Activated CD4-positive, alpha-beta T cell treated with anti-CD3 and anti-CD28 coated beads, Interleukin-2, amount 10 ng/mL, durations not matched to agents 7 days and 5 days (primary cell): ENCODE results near the gene KCP. TPM values are rescaled to one million over a fixed set of nuclear protein-coding genes. Genes with fewer than 3 reads are reported as not detected.

Experiments used
- CTCF ChIA-PET: fragments of 350-600 bp; sonication (Branson Sonifier 250); formaldehyde crosslinking; loops from one replicate; lab custom pipeline; 2021; ENCODE audit warnings: antibody characterized with exemption; lab: Charles Lee
- POLR2A ChIA-PET: fragments of 350-600 bp; sonication (Branson Sonifier 250); formaldehyde crosslinking; loops from one replicate; lab custom pipeline; 2021; ENCODE audit warnings: antibody characterized with exemption; lab: Charles Lee
- DNase-seq: peaks from one replicate; pipeline ENCODE4 v3.0.0-alpha.2; 2020
- H3K27ac Mint-ChIP-seq: one replicate; pipeline ENCODE4 v1.8.0; 2021; ENCODE audit warnings: mild to moderate bottlenecking, moderate library complexity, mixed read lengths
- H3K27me3 Mint-ChIP-seq: one replicate; pipeline ENCODE4 v1.8.0; 2021; ENCODE audit warnings: mixed read lengths
- H3K36me3 Mint-ChIP-seq: one replicate; pipeline ENCODE4 v1.8.0; 2021; ENCODE audit warnings: low read depth, mixed read lengths
- H3K4me1 Mint-ChIP-seq: one replicate; pipeline ENCODE4 v1.8.0; 2021; ENCODE audit warnings: mixed read lengths
- H3K4me3 Mint-ChIP-seq: one replicate; pipeline ENCODE4 v1.8.0; 2021; ENCODE audit warnings: mild to moderate bottlenecking, moderate library complexity, mixed read lengths
- H3K9me3 Mint-ChIP-seq: one replicate; pipeline ENCODE4 v1.8.0; 2021; ENCODE audit warnings: mixed read lengths
- total RNA-seq, 2 experiments: library from RNA; stranded (reverse); gene quantifications; one replicate each; pipeline ENCODE4 v1.2.3, GENCODE V29; 2021

Gene KCP
- total RNA-seq, 2 experiments from 2014 or later: 0.10 to 0.12 TPM

- CTCF ChIA-PET: interaction anchor here (1.0 to 1.6 kb wide), 2 partner anchors 18 to 187 kb away, joined by 3 to 4 read pairs; no protein-coding TSS in a partner anchor
- Mint-ChIP-seq H3K9me3 (peaks cover 3% of the 10 kb centered on the region), H3K36me3 (no peaks in the 10 kb centered on the region), H3K4me3 (no peak overlapping the region), H3K4me1 (no peaks in the 10 kb centered on the region), H3K27ac (no peak overlapping the region), H3K27me3 (peaks cover 12% of the 10 kb centered on the region)
- peak; percentile 53 for DNase-seq
- POLR2A ChIA-PET: no interaction called here
These were observed 5.9 kb downstream of the KCP start for GRCh38 chr7:128904381-128905197.

GRCh38 chr7:128903621-128904361 is 6.7 kb downstream of the KCP start:
- H3K4me1 Mint-ChIP-seq: no peaks in the 10 kb centered on the region
- ChIA-PET CTCF (interaction anchor here (0.9 to 1.9 kb wide), 4 partner anchors 8 to 260 kb away, joined by 3 to 4 read pairs (median 4); no protein-coding TSS in a partner anchor), POLR2A (no interaction called here)
- DNase-seq: no peak
- peaks cover 6% of the 10 kb centered on the region for H3K27me3 Mint-ChIP-seq
- H3K4me3 Mint-ChIP-seq: no peak overlapping the region
- H3K27ac Mint-ChIP-seq: no peak overlapping the region
- no peaks in the 10 kb centered on the region for H3K36me3 Mint-ChIP-seq
- H3K9me3 Mint-ChIP-seq: peaks cover 3% of the 10 kb centered on the region

GRCh38 chr7:128902761-128903585 is 7.5 kb downstream of the KCP start:
- POLR2A ChIA-PET: no interaction called here
- DNase-seq: no peak
- CTCF ChIA-PET: interaction anchor here (0.9 to 1.9 kb wide), 4 partner anchors 9 to 261 kb away, joined by 3 to 4 read pairs (median 4); no protein-coding TSS in a partner anchor
- Mint-ChIP-seq H3K27me3 (peaks cover 10% of the 10 kb centered on the region), H3K4me3 (no peak overlapping the region), H3K4me1 (no peaks in the 10 kb centered on the region), H3K9me3 (peaks cover 6% of the 10 kb centered on the region), H3K27ac (no peak overlapping the region), H3K36me3 (peaks cover 2% of the 10 kb centered on the region)

GRCh38 chr7:128900237-128900636 is 10.3 kb downstream of the KCP start:
- Mint-ChIP-seq H3K4me3 (no peak overlapping the region), H3K36me3 (peaks cover 2% of the 10 kb centered on the region), H3K9me3 (peaks cover 6% of the 10 kb centered on the region), H3K27me3 (peaks cover 6% of the 10 kb centered on the region), H3K27ac (no peak overlapping the region), H3K4me1 (no peaks in the 10 kb centered on the region)
- no peak for DNase-seq
- POLR2A ChIA-PET: no interaction called here
- CTCF ChIA-PET: interaction anchor here (0.7 to 1.4 kb wide), 3 partner anchors 11 to 192 kb away, joined by 3 read pairs; no protein-coding TSS in a partner anchor

GRCh38 chr7:128899392-128899791 is 11.1 kb downstream of the KCP start:
- POLR2A ChIA-PET: no interaction called here
- H3K27ac Mint-ChIP-seq: no peak overlapping the region

GRCh38 chr7:128895320-128895719 is 15.2 kb downstream of the KCP start:
- peaks cover 10% of the 10 kb centered on the region for H3K27me3 Mint-ChIP-seq
- H3K9me3 Mint-ChIP-seq: peaks cover 3% of the 10 kb centered on the region
- H3K4me1 Mint-ChIP-seq: no peaks in the 10 kb centered on the region
- POLR2A ChIA-PET: no interaction called here
- H3K4me3 Mint-ChIP-seq: no peak overlapping the region
- H3K36me3 Mint-ChIP-seq: peaks cover 2% of the 10 kb centered on the region
- CTCF ChIA-PET: interaction anchor here (0.5 to 1.0 kb wide), 2 partner anchors 12 to 376 kb away, joined by 5 to 7 read pairs; no protein-coding TSS in a partner anchor
- H3K27ac Mint-ChIP-seq: no peak overlapping the region
- DNase-seq: no peak

More at GRCh38 chr7:128899392-128899791, 11.1 kb downstream of the KCP start:
- Mint-ChIP-seq H3K4me3 (no peak overlapping the region), H3K36me3 (peaks cover 2% of the 10 kb centered on the region), H3K9me3 (peaks cover 6% of the 10 kb centered on the region), H3K4me1 (no peaks in the 10 kb centered on the region), H3K27me3 (peaks cover 6% of the 10 kb centered on the region)
- CTCF ChIA-PET: interaction anchor here (1.4 kb wide), 2 partner anchors 15 to 192 kb away, joined by 3 read pairs; no protein-coding TSS in a partner anchor
- no peak for DNase-seq

GRCh38 chr7:128894101-128894440 is 16.4 kb downstream of the KCP start:
- POLR2A ChIA-PET: no interaction called here
- H3K4me1 Mint-ChIP-seq: no peaks in the 10 kb centered on the region
- no peak for DNase-seq
- CTCF ChIA-PET: no interaction called here
- peaks cover 18% of the 10 kb centered on the region for H3K27me3 Mint-ChIP-seq
- peaks cover 2% of the 10 kb centered on the region for H3K36me3 Mint-ChIP-seq
- peaks cover 3% of the 10 kb centered on the region for H3K9me3 Mint-ChIP-seq
- H3K27ac Mint-ChIP-seq: no peak overlapping the region
- no peak overlapping the region for H3K4me3 Mint-ChIP-seq

GRCh38 chr7:128893251-128894100 is 17.0 kb downstream of the KCP start:
- POLR2A ChIA-PET: no interaction called here
- CTCF ChIA-PET: no interaction called here
- H3K4me3 Mint-ChIP-seq: no peak overlapping the region
- peaks cover 18% of the 10 kb centered on the region for H3K27me3 Mint-ChIP-seq
- H3K9me3 Mint-ChIP-seq: peaks cover 2% of the 10 kb centered on the region
- no peak for DNase-seq
- H3K36me3 Mint-ChIP-seq: peaks cover under 1% of the 10 kb centered on the region
- no peak overlapping the region for H3K27ac Mint-ChIP-seq
- no peaks in the 10 kb centered on the region for H3K4me1 Mint-ChIP-seq

GRCh38 chr7:128892521-128893250 is 17.8 kb downstream of the KCP start:
- POLR2A ChIA-PET: no interaction called here
- no peak overlapping the region for H3K4me3 Mint-ChIP-seq
- peaks cover 15% of the 10 kb centered on the region for H3K27me3 Mint-ChIP-seq
- DNase-seq: no peak
- H3K9me3 Mint-ChIP-seq: no peaks in the 10 kb centered on the region
- H3K27ac Mint-ChIP-seq: no peak overlapping the region
- CTCF ChIA-PET: no interaction called here
- H3K4me1 Mint-ChIP-seq: no peaks in the 10 kb centered on the region
- no peaks in the 10 kb centered on the region for H3K36me3 Mint-ChIP-seq

- Mint-ChIP-seq H3K4me3 (no peak overlapping the region), H3K36me3 (no peaks in the 10 kb centered on the region), H3K27ac (no peak overlapping the region), H3K9me3 (no peaks in the 10 kb centered on the region), H3K27me3 (peaks cover 15% of the 10 kb centered on the region), H3K4me1 (no peaks in the 10 kb centered on the region)
- ChIA-PET CTCF (no interaction called here), POLR2A (no interaction called here)
- DNase-seq: no peak
These were observed 18.6 kb downstream of the KCP start for GRCh38 chr7:128891942-128892269.

GRCh38 chr7:128891110-128891941 is 19.2 kb downstream of the KCP start:
- ChIA-PET CTCF (no interaction called here), POLR2A (no interaction called here)
- H3K9me3 Mint-ChIP-seq: no peaks in the 10 kb centered on the region
- DNase-seq: no peak
- no peaks in the 10 kb centered on the region for H3K36me3 Mint-ChIP-seq
- no peak overlapping the region for H3K4me3 Mint-ChIP-seq
- no peak overlapping the region for H3K27ac Mint-ChIP-seq
- H3K27me3 Mint-ChIP-seq: peaks cover 15% of the 10 kb centered on the region
- H3K4me1 Mint-ChIP-seq: no peaks in the 10 kb centered on the region
